H54 (cell line): ENCODE results near the gene RNF166.

Experiments
- DNase-seq: peaks from one replicate; pipeline ENCODE4 v3.0.0; 2011; ENCODE audit warnings: low spot score, mixed read lengths; ENCODE audit not compliant: insufficient read length
- FAIRE-seq: peaks from 3 replicates; lab custom pipeline; 2011; peaks lifted over from hg19 to GRCh38; lab: Jason Lieb, UNC
- POLR2A ChIP-seq: IDR thresholded peaks from 2 replicates; pipeline ENCODE4 v1.6.1; 2011; ENCODE audit warnings: low read depth, mild to moderate bottlenecking, low read length

RNF166 gene, protein sequence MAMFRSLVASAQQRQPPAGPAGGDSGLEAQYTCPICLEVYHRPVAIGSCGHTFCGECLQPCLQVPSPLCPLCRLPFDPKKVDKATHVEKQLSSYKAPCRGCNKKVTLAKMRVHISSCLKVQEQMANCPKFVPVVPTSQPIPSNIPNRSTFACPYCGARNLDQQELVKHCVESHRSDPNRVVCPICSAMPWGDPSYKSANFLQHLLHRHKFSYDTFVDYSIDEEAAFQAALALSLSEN

DNA sequence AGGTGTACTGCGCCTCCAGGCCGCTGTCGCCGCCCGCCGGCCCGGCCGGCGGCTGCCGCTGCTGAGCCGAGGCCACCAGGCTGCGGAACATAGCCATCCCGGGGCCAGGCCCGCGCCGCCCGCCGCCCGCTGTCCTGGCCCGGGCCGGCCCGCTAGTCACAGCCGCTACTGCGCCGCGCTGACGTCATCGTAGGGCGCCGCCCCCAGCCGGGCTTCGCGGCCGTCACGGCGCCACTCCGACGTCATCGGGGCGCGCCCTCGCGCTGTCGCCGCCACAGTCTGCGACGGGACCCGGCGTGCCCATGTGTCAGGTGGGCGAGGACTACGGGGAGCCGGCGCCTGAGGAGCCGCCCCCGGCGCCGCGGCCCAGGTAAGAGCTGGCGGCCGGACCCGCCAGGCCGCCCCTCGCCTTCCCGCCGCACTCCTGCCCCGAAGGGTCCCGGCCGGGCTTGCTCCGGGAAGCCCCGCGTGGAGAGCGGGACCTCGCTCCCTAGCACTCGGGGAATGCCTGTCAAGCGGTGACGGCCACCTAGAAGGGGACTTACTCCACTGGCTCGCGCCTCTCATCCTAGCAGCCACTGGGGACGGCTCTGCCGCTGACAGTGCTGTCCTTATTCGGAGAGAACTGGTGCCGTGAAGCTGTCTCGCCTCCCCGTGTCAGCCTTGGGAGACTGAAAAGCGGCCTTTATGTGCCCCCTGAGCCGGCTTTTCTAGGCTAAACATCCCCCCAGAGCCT is at the start of gene RNF166, which contains the start of gene CTU2:
RNF166 (minus strand) TSS at position 180 of the 736 bp plus-strand sequence; CDS start at position 97, 83 bp downstream.
CTU2 (plus strand) TSS at position 275 of the 736 bp plus-strand sequence; CDS start at position 303, 28 bp downstream.
- FAIRE-seq: no peak
- peak; percentile 97 for DNase-seq
- peak; percentile 84 for TF ChIP-seq POLR2A

DNA sequence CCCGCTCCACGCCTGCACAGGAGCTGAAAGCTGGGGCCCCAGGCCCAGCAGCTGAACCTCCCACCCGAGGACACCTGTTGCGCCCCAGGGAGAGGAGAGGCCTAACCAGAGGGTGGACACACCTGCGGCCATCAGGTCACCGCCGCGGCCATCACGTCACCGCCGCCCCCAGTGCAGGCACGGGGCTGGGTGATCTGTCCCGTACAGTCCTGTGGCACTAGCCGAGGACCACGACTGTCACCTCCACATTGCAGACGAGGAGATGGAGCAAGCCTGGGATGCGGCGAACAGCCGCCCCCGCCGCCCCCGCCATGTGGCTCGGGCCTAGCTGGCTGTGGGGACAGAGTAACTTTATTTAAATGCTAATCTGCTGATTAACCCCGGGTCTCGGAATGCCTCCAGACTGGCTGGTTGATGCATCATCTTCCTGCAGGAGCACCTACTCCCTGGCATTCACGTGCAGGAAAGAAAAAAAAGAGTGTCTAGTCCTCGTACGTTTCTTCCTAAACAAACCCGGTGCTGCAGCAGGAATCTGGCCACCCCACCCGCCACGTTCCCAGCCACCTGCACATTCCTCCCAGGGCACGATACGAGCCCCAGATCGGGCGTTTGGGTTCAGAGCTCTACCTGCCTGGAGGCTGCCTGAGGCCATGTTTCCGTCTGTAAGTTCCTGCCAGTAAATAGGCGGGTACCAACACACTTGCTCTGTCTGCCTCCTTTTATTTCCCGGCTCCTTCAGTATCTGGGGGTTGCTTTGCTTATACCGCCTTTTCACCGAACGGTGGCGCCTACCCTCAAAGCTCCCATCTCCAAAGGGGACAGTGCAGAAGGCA is 48.9 kb upstream of the RNF166 start:
- DNase-seq (peak; percentile 64), FAIRE-seq (no peak)

GRCh38 chr16:88754109-88754911 is 48.1 kb upstream of the RNF166 start:
- no peak for FAIRE-seq
- TF ChIP-seq POLR2A: no peak
- no peak for DNase-seq

More for the DNA sequence above, 48.9 kb upstream of the RNF166 start:
- TF ChIP-seq POLR2A: no peak

GRCh38 chr16:88753602-88754001 is 47.4 kb upstream of the RNF166 start:
- TF ChIP-seq POLR2A: no peak
- FAIRE-seq (no peak), DNase-seq (no peak)

DNA sequence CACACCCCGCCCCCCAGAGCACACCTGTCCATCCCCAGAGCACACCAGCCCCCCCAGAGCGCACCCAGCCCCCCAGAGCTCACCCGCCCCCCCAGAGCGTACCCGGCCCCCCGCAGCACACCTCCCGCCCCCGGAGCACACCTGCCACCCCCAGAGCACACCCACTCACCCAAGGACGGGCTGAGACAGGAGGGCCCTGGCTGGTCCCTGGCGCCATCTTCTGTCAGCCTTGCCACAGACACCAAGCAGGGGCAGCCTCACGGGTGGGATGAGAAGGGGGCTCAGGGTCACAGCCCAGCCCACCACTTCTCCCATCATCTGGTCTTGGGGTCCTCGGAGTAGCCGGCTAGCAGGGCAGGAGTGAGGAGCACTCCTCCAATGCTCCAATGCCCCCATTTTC is 47.0 kb upstream of the RNF166 start:
- no peak for DNase-seq

DNA sequence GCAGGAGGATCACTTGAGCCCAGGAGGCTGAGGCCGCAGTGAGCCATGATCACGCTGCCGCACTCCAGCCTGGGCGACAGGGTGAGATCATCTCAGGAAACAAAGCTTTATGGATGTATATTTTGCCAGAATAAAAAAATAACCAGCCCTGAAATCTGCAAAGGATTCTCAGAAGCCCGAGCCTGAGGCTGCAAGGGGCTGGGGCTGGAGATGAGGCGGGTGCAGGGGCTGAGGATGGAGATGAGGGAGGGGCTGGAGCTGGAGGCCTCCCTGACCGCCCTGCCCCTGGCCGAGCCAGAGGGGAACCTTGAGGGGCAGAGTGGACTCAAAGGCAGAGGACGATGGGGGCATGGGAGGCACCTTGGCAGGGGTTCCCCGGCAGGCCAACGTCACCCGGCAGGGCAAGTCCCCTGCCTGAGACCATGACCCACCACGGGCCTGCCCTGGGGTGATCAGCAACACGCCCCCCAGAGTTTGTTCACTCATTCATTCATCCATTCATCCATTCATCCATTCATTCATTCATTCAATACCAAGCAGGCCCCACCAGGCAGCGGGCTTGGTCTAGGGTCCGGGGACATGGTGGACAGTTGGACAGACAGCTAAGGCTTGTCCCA is 46.3 kb upstream of the RNF166 start:
- FAIRE-seq (no peak), DNase-seq (no peak)
- TF ChIP-seq POLR2A: no peak

More for the DNA sequence above, 47.0 kb upstream of the RNF166 start:
- FAIRE-seq: no peak
- TF ChIP-seq POLR2A: no peak

DNA sequence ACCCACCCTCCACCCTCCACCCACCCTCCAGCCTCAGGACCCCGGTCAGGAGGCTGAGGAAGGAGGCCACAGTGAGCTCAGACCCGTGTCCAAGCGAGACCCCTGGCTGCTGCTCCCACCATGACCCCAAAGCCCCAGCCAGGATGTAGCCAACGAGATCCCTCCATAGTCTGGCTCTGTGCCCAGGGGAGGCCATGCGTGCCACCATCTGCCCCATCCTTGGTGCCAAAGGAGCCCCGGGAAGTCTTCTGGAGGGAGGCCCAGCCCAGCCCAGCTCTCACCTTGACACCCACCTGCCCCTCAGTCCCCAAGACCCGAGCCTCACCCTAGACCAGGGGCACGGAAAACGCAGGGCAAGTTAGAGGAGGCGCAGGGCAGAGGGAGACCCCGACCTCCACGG is 44.6 kb upstream of the RNF166 start:
- TF ChIP-seq POLR2A: no peak
- FAIRE-seq (no peak), DNase-seq (no peak)

GRCh38 chr16:88749358-88749757 is 43.1 kb upstream of the RNF166 start:
- FAIRE-seq (no peak), DNase-seq (no peak)
- no peak for TF ChIP-seq POLR2A

DNA sequence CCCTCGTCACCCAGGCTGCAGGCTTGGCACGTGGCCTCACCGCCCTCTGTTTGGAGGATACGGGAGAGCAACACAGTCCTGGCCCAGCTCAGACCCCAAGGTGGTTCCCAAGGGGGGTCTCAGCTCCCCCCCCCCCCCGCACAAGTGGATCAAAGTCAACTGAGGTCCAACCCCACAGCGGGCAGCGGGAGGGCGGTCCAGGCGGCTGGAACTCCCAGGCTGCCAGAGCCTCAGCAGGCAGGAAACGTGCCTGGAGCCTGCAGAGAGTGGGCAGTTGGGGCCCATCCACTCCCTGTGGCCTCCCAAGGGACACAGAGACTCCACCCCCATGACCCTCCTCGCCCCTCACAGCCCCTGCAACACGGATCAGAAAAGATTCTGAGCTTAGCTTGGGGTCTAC is 42.2 kb upstream of the RNF166 start:
- FAIRE-seq (no peak), DNase-seq (no peak)
- no peak for TF ChIP-seq POLR2A

GRCh38 chr16:88747588-88748301 is 41.5 kb upstream of the RNF166 start:
- TF ChIP-seq POLR2A: no peak
- peak; percentile 97 for DNase-seq
- no peak for FAIRE-seq

- TF ChIP-seq POLR2A: no peak
- DNase-seq (no peak), FAIRE-seq (no peak)
Observed at GRCh38 chr16:88746506-88746905, 40.3 kb upstream of the RNF166 start.

- no peak for DNase-seq
- no peak for TF ChIP-seq POLR2A
- no peak for FAIRE-seq
Observed at GRCh38 chr16:88744577-88745521, 38.6 kb upstream of the RNF166 start.
